ENCODE measurements around the gene ICAM1. TPM values are rescaled to one million over a fixed set of nuclear protein-coding genes. Genes with fewer than 3 reads are reported as not detected.

ICAM1 gene
- total and polyA plus RNA-seq, 2 donors from 2014 or later = 16.3 to 50.3 TPM

- DNase-seq = peak in 1 of 5 donors; percentile 65
- intact Hi-C loops (cut with DNase I) = no loop called here
- peaks cover 0 to 21% (median 6%) of the 10 kb centered on the region in 3 donors for H3K4me1 ChIP-seq (ENCODE audit: control insufficient read depth in 2 of 3, insufficient read depth in 2 of 3, low read depth in 1 of 3, low read length in 3 of 3)
- no peaks in the 10 kb centered on the region for H3K9me3 ChIP-seq (ENCODE audit: control insufficient read depth in 2 of 3, insufficient read depth in 1 of 3, low read length in 3 of 3)
- peak overlapping the region in 1 of 3 donors; percentile 98 for H3K4me3 ChIP-seq (ENCODE audit: low read length in 3 of 3)
- no peak for TF ChIP-seq CTCF (IDR thresholded peaks at IDR 0.05; ENCODE audit: borderline replicate concordance, extremely low read depth, insufficient read depth)
- no peak overlapping the region for H3K27ac ChIP-seq (ENCODE audit: low read depth in 2 of 2, low read length in 2 of 2)
- H3K36me3 ChIP-seq (ENCODE audit: control insufficient read depth in 2 of 3, insufficient read depth in 3 of 3, low read length in 3 of 3) = peaks cover 0 to under 1% (median 0%) of the 10 kb centered on the region in 3 donors
- FAIRE-seq = no peak
- H3K27me3 ChIP-seq (ENCODE audit: control insufficient read depth, insufficient read depth, low read length) = no peaks in the 10 kb centered on the region
- H3K9ac ChIP-seq (ENCODE audit: low read length in 3 of 3) = no peak overlapping the region
These were observed 64.5 kb downstream of the ICAM1 start for GRCh38 chr19:10335352-10335985.

Small RNA genes lying within 50 kb of the gene (microRNA-seq; reads per million reads assigned to microRNA genes)
- not detected for gene MIR4322

Other genes starting within 250 kb of the ICAM1 start
- 42.5 TPM for gene SHFL, start 184.8 kb upstream of the ICAM1 start, total RNA-seq
- 36.4 TPM for gene SHFL, start 184.8 kb upstream of the ICAM1 start, polyA plus RNA-seq (ENCODE audit: insufficient read depth, low read depth, low replicate concordance)
- gene ANGPTL6, start 168.4 kb upstream of the ICAM1 start, total RNA-seq = 0.35 TPM
- gene ANGPTL6, start 168.4 kb upstream of the ICAM1 start, polyA plus RNA-seq (ENCODE audit: insufficient read depth, low read depth, low replicate concordance) = 0.37 TPM
- gene PPAN, start 164.8 kb upstream of the ICAM1 start, total RNA-seq = 43.2 TPM
- gene PPAN, start 164.8 kb upstream of the ICAM1 start, polyA plus RNA-seq (ENCODE audit: insufficient read depth, low read depth, low replicate concordance) = 25.2 TPM
- 17.3 TPM for gene P2RY11, start 159.4 kb upstream of the ICAM1 start, total RNA-seq
- 3.7 TPM for gene P2RY11, start 159.4 kb upstream of the ICAM1 start, polyA plus RNA-seq (ENCODE audit: insufficient read depth, low read depth, low replicate concordance)
- gene EIF3G, start 151.2 kb upstream of the ICAM1 start, total RNA-seq = 172 TPM
- gene EIF3G, start 151.2 kb upstream of the ICAM1 start, polyA plus RNA-seq (ENCODE audit: insufficient read depth, low read depth, low replicate concordance) = 212 TPM
- 64.6 TPM for gene DNMT1, start 76.2 kb upstream of the ICAM1 start, total RNA-seq
- 15.3 TPM for gene DNMT1, start 76.2 kb upstream of the ICAM1 start, polyA plus RNA-seq (ENCODE audit: insufficient read depth, low read depth, low replicate concordance)
- gene S1PR2, start 39.8 kb upstream of the ICAM1 start, total RNA-seq = 6.3 TPM
- gene S1PR2, start 39.8 kb upstream of the ICAM1 start, polyA plus RNA-seq (ENCODE audit: insufficient read depth, low read depth, low replicate concordance) = 1.5 TPM
- gene MRPL4, start 18.9 kb upstream of the ICAM1 start, total RNA-seq = 44.8 TPM
- 102 TPM for gene MRPL4, start 18.9 kb upstream of the ICAM1 start, polyA plus RNA-seq (ENCODE audit: insufficient read depth, low read depth, low replicate concordance)
- gene ICAM4, start 15.8 kb downstream of the ICAM1 start, total RNA-seq = 0.85 TPM
- 1.1 TPM for gene ICAM4, start 15.8 kb downstream of the ICAM1 start, polyA plus RNA-seq (ENCODE audit: insufficient read depth, low read depth, low replicate concordance)
- 2.9 TPM for gene ICAM5, start 18.8 kb downstream of the ICAM1 start, total RNA-seq
- gene ICAM5, start 18.8 kb downstream of the ICAM1 start, polyA plus RNA-seq (ENCODE audit: insufficient read depth, low read depth, low replicate concordance) = 0.34 TPM
- gene ZGLP1, start 38.7 kb downstream of the ICAM1 start, total RNA-seq = 4.6 TPM
- 5.5 TPM for gene ZGLP1, start 38.7 kb downstream of the ICAM1 start, polyA plus RNA-seq (ENCODE audit: insufficient read depth, low read depth, low replicate concordance)
- gene FDX2, start 44.9 kb downstream of the ICAM1 start, total RNA-seq = 20.1 TPM
- gene FDX2, start 44.9 kb downstream of the ICAM1 start, polyA plus RNA-seq (ENCODE audit: insufficient read depth, low read depth, low replicate concordance) = 88.4 TPM
- 38.4 TPM for gene RAVER1, start 62.4 kb downstream of the ICAM1 start, total RNA-seq
- 9.1 TPM for gene RAVER1, start 62.4 kb downstream of the ICAM1 start, polyA plus RNA-seq (ENCODE audit: insufficient read depth, low read depth, low replicate concordance)
- 17.4 TPM for gene ICAM3, start 68.5 kb downstream of the ICAM1 start, total RNA-seq
- 21.8 TPM for gene ICAM3, start 68.5 kb downstream of the ICAM1 start, polyA plus RNA-seq (ENCODE audit: insufficient read depth, low read depth, low replicate concordance)
- gene TYK2, start 109.5 kb downstream of the ICAM1 start, total RNA-seq = 127 TPM
- gene TYK2, start 109.5 kb downstream of the ICAM1 start, polyA plus RNA-seq (ENCODE audit: insufficient read depth, low read depth, low replicate concordance) = 131 TPM
- 139 TPM for gene CDC37, start 132.4 kb downstream of the ICAM1 start, total RNA-seq
- gene CDC37, start 132.4 kb downstream of the ICAM1 start, polyA plus RNA-seq (ENCODE audit: insufficient read depth, low read depth, low replicate concordance) = 149 TPM
- 17.5 TPM for gene PDE4A, start 149.4 kb downstream of the ICAM1 start, total RNA-seq
- 4.5 TPM for gene PDE4A, start 149.4 kb downstream of the ICAM1 start, polyA plus RNA-seq (ENCODE audit: insufficient read depth, low read depth, low replicate concordance)
- gene KEAP1, start 232.2 kb downstream of the ICAM1 start, total RNA-seq = 60.8 TPM
- 79.4 TPM for gene KEAP1, start 232.2 kb downstream of the ICAM1 start, polyA plus RNA-seq (ENCODE audit: insufficient read depth, low read depth, low replicate concordance)
- gene S1PR5, start 246.3 kb downstream of the ICAM1 start, total RNA-seq = 0.69 TPM
- 0.84 TPM for gene S1PR5, start 246.3 kb downstream of the ICAM1 start, polyA plus RNA-seq (ENCODE audit: insufficient read depth, low read depth, low replicate concordance)